ENCODE measurements around the gene PAIP1.
"Not testable (repeated sequence)": the region's sequence is repeated elsewhere in the genome, so short reads cannot be mapped to it uniquely, and the experiment has no call there.

The PAIP1 gene

DNA sequence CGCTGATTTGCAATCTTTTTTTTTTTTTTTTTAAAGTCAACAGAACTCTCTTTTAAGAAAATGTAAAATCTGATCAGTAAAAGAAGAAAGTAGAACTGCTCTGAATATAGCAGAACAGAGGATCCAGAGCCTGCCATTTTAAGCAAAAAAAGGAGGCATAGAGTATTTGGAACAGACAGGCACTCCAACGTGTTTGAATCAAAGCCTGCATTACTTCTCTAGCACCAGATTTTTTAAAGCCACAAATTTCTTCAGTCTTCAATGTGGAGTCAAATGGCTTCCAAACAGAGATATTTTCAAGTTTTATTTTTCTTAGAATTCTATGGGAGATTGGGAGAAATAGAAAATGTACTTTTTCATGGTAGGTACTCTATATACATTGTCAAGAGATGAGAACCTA lies 5.1 kb downstream of the PAIP1 start:
- ChIA-PET CTCF (interaction anchor here (1.2 to 2.1 kb wide), 2 partner anchors 10 to 49 kb away, joined by 3 to 7 read pairs; no protein-coding TSS in a partner anchor), POLR2A (no interaction called here)
- DNase-seq (ENCODE audit: extremely low spot score): no peak
- TF ChIP-seq, protein P1, sequence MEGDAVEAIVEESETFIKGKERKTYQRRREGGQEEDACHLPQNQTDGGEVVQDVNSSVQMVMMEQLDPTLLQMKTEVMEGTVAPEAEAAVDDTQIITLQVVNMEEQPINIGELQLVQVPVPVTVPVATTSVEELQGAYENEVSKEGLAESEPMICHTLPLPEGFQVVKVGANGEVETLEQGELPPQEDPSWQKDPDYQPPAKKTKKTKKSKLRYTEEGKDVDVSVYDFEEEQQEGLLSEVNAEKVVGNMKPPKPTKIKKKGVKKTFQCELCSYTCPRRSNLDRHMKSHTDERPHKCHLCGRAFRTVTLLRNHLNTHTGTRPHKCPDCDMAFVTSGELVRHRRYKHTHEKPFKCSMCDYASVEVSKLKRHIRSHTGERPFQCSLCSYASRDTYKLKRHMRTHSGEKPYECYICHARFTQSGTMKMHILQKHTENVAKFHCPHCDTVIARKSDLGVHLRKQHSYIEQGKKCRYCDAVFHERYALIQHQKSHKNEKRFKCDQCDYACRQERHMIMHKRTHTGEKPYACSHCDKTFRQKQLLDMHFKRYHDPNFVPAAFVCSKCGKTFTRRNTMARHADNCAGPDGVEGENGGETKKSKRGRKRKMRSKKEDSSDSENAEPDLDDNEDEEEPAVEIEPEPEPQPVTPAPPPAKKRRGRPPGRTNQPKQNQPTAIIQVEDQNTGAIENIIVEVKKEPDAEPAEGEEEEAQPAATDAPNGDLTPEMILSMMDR (IDR thresholded peaks at IDR 0.05; ENCODE audit: control extremely low read depth, extremely low read depth, low read depth, missing control alignments): no peak

DNA sequence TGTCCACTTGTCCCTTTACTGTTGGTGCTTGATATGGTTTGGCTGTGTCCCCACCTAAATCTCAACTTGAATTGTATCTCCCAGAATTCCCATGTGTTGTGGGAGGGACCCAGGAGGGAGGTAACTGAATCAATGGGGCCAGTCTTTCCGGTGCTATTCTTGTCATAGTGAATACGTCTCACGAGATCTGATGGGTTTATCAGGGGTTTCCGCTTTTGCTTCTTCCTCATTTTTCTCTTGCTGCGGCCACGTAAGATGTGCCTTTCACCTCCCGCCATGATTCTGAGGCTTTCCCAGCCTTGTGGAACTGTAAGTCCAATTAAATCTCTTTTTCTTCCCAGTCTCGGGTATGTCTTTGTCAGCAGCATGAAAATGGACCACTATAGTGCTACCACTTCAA lies 7.6 kb downstream of the PAIP1 start:
- CTCF ChIA-PET; DNase-seq (ENCODE audit: extremely low spot score); POLR2A ChIA-PET: not testable (repeated sequence)

DNA sequence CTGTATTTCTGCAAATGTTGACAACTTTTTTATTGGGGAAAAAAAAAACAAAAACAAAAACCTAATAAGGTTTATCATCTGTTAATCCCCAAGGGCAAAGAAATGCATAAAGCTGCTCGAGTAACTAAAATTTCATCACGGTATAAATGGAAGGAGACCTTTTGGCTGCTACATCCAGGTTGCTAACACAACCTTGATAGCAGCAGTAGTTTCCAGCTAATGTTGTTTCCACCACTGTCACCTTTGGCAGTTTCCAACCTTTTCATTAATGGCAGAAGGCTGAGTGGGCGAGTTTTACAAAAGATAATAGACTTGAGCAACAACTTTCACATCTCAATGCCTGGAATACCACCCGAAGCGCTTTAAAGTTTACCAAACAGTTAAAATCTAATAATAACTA lies 8.5 kb downstream of the PAIP1 start:
- ChIA-PET CTCF (interaction anchor here (0.9 to 1.0 kb wide), 2 partner anchors 10 to 83 kb away, joined by 3 read pairs; no protein-coding TSS in a partner anchor), POLR2A (no interaction called here)
- no peak for DNase-seq (ENCODE audit: extremely low spot score)
- TF ChIP-seq, protein P1 (IDR thresholded peaks at IDR 0.05; ENCODE audit: control extremely low read depth, extremely low read depth, low read depth, missing control alignments): no peak

DNA sequence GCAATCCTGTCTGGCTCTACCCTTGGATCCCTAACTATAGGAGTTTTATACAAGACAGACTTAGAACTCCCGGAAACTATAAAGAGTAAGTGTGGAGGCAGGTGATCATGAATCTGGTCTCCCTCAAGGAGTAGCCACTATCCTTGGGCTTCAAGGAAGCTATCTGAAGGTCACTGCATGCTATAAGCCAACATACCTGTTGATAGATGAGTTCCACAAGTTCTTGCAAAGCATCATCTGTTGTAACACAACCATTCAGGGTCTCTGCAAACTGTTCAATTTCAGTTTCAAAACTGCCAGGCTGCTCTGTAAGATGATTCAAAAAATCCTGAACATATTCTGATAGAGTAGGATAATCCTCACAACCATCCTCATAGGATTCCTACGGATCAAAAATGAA lies 9.3 kb downstream of the PAIP1 start:
- DNase-seq (ENCODE audit: extremely low spot score): no peak
- ChIA-PET POLR2A (no interaction called here), CTCF (interaction anchor here (0.9 to 1.0 kb wide), 2 partner anchors 9 to 83 kb away, joined by 3 read pairs; no protein-coding TSS in a partner anchor)
- TF ChIP-seq, protein P1 (IDR thresholded peaks at IDR 0.05; ENCODE audit: control extremely low read depth, extremely low read depth, low read depth, missing control alignments): no peak

DNA sequence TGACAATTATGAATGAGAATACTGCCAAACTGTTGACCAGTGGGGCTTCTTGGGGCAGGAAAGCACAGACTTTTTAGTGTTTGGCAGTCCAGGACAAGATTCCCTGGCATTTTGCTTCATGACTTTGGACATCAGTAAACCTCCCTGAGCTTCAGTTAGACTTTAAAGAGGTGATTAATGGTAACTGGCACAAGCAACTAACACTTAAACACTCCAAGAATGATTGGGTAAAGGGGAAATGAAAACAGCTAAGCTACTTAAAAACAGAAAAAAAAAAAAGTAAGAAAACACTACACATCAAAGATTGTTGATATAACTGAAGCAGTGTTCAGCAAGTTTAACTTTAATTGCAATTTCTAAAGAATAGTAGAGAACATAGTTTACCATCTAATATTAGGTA lies 13.4 kb downstream of the PAIP1 start:
- DNase-seq (ENCODE audit: extremely low spot score): no peak
- POLR2A ChIA-PET: no interaction called here
- TF ChIP-seq, protein P1 (IDR thresholded peaks at IDR 0.05; ENCODE audit: control extremely low read depth, extremely low read depth, low read depth, missing control alignments): no peak
- CTCF ChIA-PET: interaction anchor here (0.9 to 4.6 kb wide), 3 partner anchors 11 to 15 kb away, joined by 3 to 23 read pairs (median 7); no protein-coding TSS in a partner anchor

DNA sequence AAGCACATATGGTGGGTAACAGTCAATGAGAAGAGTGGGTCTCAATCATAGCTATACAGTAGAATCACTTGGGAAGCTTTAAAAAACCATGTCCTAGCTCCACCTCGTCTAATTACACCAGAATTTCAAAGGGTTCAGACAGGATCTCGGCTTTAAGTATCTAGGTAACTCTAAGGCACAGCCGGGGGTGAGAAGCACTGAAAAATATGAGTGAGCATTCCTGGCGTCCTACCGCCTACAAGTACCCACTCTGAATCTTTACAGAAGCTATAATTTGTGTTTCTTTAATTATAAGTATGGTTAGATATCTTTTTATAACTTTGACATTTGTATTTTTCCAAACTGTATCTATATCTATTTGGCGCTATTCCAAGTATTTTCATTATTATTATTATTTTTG lies 16.1 kb downstream of the PAIP1 start:
- CTCF ChIA-PET: interaction anchor here (1.0 to 2.7 kb wide), 7 partner anchors 11 to 90 kb away, joined by 3 to 7 read pairs (median 5); partner anchors contain the start of gene TMEM267
- POLR2A ChIA-PET: no interaction called here
- TF ChIP-seq, protein P1 (IDR thresholded peaks at IDR 0.05; ENCODE audit: control extremely low read depth, extremely low read depth, low read depth, missing control alignments): no peak
- DNase-seq (ENCODE audit: extremely low spot score): no peak

DNA sequence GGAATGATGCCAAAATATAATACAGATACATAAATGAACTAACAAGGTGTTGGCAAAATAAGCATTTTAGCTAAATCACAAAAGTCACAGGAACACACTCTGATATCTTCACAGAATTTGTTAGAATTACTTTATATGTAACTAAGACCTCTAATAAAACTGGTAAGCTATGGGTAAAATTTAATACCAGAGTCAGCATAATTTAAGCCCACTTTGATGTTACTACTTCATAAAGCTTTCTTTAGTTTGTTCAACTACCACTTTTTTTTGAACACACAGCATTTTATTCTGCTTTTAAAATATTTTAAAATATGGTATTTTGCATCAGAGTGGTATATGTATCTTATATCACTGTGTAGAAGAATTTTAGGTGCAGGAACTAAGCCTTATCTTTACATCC lies 19.9 kb downstream of the PAIP1 start:
- ChIA-PET CTCF (interaction anchor here (1.3 kb wide), 2 partner anchors 14 to 17 kb away, joined by 3 read pairs; no protein-coding TSS in a partner anchor), POLR2A (no interaction called here)
- no peak for DNase-seq (ENCODE audit: extremely low spot score)
- TF ChIP-seq, protein P1 (IDR thresholded peaks at IDR 0.05; ENCODE audit: control extremely low read depth, extremely low read depth, low read depth, missing control alignments): no peak
